ENCODE measurements around the gene TCF23.
A peak's percentile ranks its signal among the peaks of the same experiment; 100 is the strongest.
"Not testable (repeated sequence)": the region's sequence is repeated elsewhere in the genome, so short reads cannot be mapped to it uniquely, and the experiment has no call there.

TCF23 gene

DNA sequence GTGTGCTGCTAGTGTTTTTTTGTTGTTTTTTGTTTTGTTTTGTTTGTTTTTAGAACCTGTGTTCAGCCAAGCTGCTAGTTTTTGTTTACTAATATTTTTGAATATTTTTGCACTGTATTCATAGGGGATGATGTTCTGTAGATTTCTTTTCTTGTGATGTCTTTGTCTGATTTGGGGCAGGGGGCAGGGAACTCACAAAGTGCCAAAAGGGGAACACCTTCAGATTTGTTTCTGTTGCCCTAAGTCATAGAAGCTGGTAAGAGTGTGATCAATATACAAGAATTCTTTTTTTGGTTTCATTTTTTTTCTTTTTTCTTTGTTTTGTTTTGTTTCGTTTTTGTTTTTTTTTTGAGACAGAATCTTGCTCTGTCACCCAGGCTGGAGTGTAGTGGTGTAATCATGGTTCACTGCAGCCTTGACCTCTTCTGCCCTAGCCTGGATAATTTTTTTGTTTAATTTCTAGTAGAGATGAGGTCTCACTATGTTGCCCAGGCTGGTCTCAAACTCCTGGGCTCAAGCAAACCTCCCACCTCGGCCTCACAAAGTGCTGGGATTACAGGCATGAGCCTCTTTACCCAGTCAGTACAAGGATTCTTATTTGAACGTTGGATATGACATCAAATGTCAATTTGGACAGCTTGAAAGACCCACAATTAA, 30.7 kb downstream of the TCF23 start:
- DNase-seq (ENCODE audit: low read depth, low spot score), result no peak
- no peak overlapping the region for H3K4me3 ChIP-seq (ENCODE audit: low read length)

DNA sequence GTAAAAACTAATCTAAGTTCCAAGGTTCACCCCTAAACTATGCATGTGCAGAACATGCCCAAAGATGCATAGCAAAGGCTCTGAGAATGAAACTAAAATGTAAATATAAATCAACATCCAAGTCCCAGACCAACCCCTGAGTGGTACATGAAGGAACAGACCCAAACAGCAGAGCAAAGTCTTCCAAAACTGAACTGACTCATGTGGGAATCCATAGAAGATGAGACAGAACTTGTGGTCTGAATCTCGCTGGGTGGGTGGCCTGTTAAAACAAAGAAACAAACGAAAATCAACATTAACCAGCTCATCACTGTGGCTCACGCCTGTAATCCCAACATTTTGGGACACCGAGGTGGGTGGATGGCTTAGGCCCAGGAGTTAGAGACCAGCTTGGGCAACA, 33.5 kb downstream of the TCF23 start:
- no peak for DNase-seq (ENCODE audit: low read depth, low spot score)
- no peak overlapping the region for H3K4me3 ChIP-seq (ENCODE audit: low read length)

DNA sequence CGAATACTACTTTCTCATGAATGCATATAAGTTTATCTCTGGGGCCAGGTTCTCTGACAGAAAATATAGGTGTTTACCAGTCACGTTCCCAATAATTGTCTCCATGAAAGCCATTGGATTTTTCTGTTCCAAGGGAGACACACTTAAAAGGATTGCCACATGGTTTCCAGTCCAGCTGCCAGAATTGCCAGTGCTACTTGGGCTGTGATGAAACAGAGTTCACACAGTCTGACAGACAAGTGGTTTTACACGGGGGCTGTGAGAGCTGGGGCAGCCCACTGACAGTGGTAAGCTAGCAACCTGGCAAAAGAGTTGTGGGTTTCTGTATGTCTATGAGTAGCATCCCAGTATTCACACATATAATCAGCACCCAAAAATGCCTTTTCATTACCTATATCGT, 35.3 kb downstream of the TCF23 start:
- no peak for DNase-seq (ENCODE audit: low read depth, low spot score)

DNA sequence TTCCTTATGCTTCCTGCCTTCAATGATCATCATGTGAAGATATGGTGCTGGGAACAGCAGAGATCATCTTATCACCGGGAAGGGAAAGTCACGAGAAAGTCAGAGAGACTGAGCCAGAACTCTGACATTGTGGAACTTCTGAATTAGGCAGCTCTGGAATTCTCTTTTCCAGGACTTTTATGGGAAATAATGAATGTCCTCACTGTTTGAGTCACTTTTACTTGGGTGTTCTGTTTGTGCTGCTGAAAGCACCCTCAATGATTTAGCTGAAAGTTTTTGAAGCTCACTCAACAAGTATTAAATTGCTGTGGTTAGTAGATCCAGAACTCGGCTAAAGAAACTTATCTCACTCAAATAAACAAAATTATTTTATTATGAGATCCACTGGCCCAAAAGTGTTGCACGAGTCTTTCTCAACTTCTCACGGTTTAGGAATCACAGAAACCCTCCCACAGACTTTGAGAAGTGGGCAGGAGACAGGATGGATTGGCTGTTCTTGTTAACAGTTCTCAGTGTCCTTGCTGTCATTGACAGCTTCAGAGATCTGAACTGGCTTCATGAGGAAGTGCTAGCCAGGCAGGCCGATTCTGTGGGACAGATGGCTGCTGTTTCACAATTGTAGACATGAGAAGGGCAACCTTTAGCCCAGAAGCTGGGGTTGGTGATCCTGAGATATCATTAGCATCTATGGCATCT, 36.7 kb downstream of the TCF23 start:
- no peak overlapping the region for H3K4me3 ChIP-seq (ENCODE audit: low read length)
- DNase-seq (ENCODE audit: low read depth, low spot score), result no peak

More for the DNA sequence above, 35.3 kb downstream of the TCF23 start:
- H3K4me3 ChIP-seq (ENCODE audit: low read length), result no peak overlapping the region

DNA sequence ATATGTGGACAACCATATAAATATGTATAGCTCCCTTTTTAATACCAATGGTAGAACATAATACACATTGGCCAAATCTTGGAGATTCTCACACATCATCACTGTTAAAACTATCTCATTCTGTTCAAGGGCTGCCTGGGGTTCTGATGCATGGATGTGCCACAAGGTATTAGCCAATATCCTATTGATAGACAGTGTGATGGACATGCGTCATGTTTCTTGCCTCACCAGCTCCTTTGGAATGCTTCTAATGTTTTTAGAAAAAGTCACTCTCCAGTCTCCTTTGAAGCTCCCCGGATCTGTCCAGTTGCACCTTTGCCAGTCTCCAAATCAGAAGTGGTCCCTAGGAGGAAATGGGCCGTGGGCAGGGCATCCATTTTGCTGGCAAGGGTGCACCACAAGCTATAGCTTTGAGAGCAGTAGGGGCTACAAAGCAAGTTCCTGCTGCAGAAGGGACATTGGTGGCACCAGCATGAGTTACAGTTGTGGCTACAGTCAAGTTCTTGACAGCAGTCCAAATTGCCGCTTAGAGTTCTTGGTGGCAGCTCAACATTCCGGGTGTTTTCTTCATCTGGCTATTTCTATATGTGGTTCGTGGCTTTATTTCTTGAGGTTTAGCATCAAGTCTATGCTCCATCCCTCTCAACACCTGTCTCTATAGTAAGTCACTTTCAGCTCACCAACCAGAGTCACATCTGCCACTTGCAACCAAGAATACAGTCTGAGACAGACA, 38.0 kb downstream of the TCF23 start:
- DNase-seq (ENCODE audit: low read depth, low spot score), result no peak

DNA sequence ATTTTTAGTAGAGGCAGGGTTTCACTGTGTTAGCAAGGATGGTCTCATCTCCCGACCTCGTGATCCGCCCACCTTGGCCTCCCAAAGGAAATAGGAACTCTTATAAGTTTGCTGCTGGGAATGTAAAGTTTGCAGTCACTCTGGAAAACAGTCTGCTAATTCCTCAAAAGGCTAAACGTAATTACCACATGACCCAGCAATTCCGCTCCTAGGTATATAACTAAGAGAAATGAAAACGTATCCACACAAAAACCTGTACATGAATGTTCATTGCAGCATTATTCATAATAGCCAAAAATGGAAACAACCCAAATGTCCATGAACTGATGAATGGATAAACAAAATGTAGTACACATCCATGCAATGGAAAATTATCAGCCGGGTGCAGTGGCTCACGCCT, 41.2 kb downstream of the TCF23 start:
- DNase-seq (ENCODE audit: low read depth, low spot score), result no peak
- no peak overlapping the region for H3K4me3 ChIP-seq (ENCODE audit: low read length)

More for the DNA sequence above, 38.0 kb downstream of the TCF23 start:
- no peak overlapping the region for H3K4me3 ChIP-seq (ENCODE audit: low read length)

DNA sequence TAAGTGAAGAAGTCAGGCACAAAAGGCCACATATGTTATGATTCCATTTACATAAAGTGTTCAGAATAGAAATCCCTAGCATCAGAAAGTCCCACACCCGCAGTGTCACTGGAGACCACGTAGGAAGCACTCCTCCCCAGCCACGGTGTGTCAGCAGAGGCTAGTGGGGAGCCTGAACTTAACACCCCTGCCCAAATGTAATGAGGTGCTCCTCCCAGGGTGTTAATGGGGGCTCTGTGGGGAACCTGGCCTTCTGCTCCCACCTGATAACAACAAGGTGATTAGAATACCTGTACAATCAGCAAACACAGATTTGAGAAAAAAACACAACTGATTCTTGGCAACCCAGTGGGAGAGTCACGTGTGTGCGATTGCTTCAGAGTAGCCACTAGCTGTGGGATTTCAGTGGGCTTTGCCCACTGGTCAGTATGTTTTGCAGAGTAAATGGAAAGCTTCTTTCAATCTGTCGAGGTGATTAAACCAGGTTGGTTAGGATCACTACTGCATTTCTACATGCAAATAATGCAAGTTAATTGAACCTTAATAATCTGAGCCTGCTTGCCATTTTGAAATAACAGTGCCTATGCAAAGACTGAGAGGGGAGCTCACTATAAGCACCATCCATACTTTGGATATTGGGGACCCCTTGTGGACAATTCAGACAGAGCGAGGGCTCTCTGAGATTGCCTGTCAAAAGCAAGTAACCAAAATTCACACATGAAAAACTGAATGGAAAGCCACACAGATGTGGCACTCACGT, 42.4 kb downstream of the TCF23 start:
- peak; percentile 63 for DNase-seq (ENCODE audit: low read depth, low spot score)

DNA sequence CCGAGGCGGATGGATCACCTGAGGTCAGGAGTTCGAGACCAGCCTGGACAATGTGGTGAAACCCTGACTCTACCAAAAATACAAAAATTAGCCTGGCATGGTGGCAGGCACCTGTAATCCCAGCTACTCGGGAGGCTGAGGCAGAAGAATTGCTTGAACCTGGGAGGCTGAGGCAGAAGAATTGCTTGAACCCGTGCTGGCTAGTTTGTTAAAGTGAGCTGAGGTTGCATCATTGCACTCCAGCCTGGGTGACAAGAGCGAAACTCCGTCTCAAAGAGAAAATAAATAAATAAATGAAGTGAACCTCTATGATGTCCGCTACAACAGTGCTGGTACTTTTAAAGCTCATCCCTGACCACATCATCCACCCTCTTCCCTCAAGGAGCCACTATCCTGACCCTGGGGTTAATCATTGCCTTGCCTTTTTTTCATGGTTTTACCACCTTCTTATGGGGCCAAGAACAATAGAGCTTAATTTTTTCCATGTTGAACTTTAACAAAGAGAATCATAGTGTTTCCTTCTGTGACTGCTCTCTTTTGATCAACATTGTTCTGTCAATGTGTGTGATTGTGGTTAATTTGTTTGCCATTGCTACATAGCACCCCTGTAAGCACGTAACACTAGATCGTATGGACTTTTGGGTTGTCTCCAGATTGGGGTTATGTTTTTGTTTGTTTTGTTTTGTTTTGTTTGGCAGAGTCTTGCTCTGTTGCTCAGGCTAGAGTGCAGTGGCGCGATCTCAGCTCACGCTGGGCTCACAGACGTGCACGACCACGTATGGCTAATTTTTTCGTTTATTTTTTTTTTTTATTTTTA, 45.9 kb downstream of the TCF23 start:
- no peak for DNase-seq (ENCODE audit: low read depth, low spot score)
- H3K4me3 ChIP-seq (ENCODE audit: low read length), result no peak overlapping the region

More for the DNA sequence above, 42.4 kb downstream of the TCF23 start:
- no peak overlapping the region for H3K4me3 ChIP-seq (ENCODE audit: low read length)

DNA sequence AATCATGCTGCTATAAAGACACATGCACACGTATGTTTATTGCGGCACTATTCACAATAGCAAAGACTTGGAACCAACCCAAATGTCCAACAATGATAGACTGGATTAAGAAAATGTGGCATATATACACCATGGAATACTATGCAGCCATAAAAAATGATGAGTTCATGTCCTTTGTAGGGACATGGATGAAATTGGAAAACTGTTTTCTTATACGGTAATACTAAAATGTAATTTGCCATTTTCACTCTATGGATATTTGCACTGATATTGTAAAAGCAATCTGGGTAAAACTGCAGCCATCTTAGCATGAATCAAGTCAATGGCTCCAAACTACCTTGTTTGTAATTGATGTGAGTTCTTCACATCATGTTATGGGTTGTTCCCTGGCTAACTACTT, 47.0 kb downstream of the TCF23 start:
- DNase-seq (ENCODE audit: low read depth, low spot score); H3K4me3 ChIP-seq (ENCODE audit: low read length): not testable (repeated sequence)

DNA sequence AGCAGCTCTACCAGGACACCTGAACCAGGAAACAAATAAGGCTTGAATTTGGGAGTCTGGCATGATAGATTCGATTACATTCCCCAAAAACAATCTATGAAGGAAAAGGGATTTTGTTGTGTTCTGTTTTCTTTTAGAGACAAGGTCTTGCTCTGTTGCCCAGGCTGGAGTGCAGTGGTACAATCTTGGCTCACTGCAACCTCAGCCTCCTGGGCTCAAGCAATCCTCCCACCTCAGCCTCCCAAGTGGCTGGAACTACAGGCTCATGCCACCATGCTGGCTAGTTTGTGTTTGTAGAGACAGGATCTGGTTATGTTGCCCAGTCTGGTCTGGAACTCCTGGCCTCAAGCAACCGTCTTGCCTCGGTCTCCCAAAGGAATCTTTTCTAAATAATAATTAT, 49.3 kb downstream of the TCF23 start:
- H3K4me3 ChIP-seq (ENCODE audit: low read length); DNase-seq (ENCODE audit: low read depth, low spot score): not testable (repeated sequence)

DNA sequence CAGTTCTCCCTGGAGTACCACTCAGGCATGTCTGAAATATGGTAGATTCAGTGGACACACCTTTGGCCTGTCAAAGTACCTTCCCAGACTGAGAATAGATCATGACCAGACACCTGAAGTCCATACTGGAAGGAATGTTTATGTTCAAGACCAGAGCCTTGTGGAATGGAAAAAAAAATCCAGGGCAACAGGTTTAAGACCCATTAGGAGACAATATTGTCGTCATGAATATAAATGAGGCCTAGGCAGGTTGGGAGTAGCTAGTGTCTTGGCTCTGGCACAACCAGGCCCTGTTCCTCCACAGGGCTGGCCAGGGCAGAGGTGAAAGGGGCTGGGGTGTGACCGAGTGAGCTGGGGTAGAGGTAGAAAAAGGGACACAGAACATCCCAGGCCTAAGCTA, 49.8 kb downstream of the TCF23 start:
- no peak overlapping the region for H3K4me3 ChIP-seq (ENCODE audit: low read length)
- DNase-seq (ENCODE audit: low read depth, low spot score), result no peak

DNA sequence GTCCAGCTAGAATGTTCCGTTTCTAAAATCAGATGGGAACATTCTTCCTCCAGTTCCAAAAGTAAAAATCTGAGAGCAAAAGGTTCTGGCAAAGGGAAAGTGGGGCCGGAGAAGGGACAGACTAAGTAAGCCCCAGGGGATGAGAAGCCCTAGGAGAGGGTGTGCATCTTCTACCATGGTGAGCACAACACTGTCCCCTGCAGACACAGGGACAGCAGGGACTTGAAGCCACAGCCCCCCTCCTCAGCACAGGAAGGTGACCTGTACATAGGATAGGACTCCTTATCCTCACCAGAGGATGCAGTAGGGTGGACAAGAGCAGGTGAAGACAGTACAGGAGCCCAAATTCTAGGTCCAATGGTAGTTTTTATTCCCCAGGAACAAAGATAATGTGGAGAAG, 50.4 kb downstream of the TCF23 start:
- no peak overlapping the region for H3K4me3 ChIP-seq (ENCODE audit: low read length)

DNA sequence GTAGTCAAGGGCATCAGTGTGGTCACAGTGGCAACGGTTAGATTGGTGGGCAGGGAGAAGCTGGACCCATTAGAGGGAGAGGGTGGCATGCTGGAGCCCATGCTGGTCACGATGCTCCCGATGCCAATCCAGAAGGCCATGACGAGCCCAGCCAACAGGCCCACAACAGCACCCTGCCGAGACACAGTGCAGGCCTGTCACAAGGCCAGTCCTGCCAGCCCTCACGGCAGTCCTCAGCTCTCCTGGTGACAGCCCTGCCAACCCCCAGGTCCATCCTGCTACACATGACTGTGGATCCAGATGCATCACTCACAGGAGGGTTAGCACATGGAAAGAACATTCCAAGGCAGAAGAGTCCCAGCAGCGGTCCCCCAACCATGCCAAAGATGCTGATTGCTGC, 52.9 kb downstream of the TCF23 start:
- no peak for DNase-seq (ENCODE audit: low read depth, low spot score)
- H3K4me3 ChIP-seq (ENCODE audit: low read length), result no peak overlapping the region

More for the DNA sequence above, 50.4 kb downstream of the TCF23 start:
- no peak for DNase-seq (ENCODE audit: low read depth, low spot score)

DNA sequence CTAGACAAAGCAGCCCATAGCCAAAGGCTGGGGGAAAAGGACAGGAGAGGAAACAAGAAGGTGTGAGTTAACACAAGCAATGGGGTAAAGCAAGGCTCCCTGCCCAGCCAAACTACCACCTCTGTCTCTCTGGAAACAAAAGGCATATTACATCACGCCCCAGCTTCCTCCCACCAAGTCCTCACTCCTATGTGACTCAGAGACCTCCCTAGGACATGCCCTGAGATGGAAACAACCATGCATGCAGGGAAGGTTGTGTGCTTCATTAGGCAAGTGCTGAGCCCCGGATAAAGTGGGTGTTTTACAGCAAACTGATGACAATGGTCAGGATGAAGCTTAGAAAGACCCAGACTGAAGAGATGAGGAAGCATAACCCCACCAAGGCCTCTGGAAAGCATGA, 54.0 kb downstream of the TCF23 start:
- DNase-seq (ENCODE audit: low read depth, low spot score), result no peak
- no peak overlapping the region for H3K4me3 ChIP-seq (ENCODE audit: low read length)

DNA sequence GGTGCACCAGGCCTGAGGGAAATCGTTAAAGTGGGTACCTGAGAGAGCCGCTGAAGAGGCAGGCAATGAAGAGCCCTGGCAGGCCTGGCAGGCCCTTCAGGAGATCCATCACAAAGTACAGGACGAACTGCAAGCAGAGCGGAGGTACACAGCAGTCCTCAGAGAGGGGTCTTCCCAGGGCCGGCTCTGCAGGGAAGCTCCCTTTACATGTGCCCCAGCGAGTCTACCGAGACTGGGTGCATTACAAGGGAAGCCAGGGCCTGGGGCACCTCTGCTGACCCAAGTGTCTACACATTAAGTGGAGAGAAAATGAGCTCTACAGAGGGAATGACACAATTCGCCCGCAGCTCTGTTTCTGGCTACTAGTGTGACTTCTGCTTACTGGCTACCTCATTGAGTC, 54.9 kb downstream of the TCF23 start:
- H3K4me3 ChIP-seq (ENCODE audit: low read length), result no peak overlapping the region
- no peak for DNase-seq (ENCODE audit: low read depth, low spot score)

DNA sequence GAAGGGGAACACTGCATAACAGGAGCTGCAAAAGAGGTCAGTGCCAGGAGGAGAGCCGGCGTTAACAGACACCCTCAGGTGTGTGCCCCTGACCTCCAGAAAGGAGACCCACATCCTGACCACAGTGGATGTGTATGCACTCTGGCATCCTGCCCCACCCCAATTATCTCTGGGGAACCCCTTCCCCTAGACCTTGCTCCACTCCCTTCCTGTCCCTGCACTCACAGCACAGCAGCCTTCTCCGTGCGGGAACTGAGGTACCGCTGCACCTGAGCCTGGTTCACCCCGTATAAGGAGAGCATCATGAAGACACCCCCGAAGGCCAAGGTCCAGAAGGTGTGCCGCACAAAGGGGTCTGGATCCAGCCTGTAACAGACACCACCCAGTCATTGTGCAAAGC, 55.8 kb downstream of the TCF23 start:
- no peak for DNase-seq (ENCODE audit: low read depth, low spot score)
- no peak overlapping the region for H3K4me3 ChIP-seq (ENCODE audit: low read length)

DNA sequence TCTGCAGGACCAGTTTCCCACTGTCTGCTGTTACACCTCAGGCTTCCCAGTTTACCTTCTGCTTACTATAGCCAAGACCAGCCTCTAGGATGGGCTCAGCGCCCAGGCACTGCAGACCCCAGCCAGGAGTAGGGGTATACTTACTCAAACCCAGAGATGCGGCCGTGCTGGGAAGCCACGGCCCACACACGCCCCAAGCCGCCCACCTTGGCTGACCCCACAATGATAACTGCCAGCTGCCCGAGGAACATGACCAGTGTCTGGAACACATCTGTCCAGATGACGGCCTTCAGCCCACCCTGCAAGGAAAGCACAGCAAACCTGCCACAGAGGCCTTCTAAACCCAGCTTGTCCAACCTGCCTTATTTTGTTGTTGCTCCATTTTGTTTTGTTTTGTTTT, 56.4 kb downstream of the TCF23 start:
- DNase-seq (ENCODE audit: low read depth, low spot score), result no peak
- H3K4me3 ChIP-seq (ENCODE audit: low read length), result no peak overlapping the region

DNA sequence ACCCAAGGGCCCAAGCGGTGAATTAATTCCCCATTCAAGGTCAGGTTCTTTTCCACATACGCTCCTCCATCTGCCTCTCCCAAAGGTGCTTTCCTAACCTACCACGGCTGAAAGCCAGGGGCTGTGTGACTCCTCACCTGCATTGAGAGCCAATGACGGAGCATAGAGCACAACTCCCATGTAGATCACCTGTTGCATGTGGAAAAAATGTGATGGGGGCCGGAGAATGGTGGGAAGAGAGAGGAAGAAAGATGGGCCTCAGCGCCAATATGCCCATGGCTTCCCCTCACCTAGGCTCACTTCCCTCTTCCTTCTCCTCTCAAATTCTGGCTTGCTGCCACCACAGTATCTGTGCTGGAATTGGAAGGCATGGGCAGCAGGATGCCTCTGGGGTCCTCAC, 57.5 kb downstream of the TCF23 start:
- no peak overlapping the region for H3K4me3 ChIP-seq (ENCODE audit: low read length)
- DNase-seq (ENCODE audit: low read depth, low spot score), result no peak

Data from Jurkat, Clone E6-1 (cell line).